ENCODE measurements around the gene PPA1.
"Not testable (repeated sequence)": the region's sequence is repeated elsewhere in the genome, so short reads cannot be mapped to it uniquely, and the experiment has no call there.

Gene PPA1

GRCh38 chr10:70233109-70233938 is at the start of gene PPA1:
Gene PPA1, minus strand, starts transcription at chr10:70233429. Its CDS starts 102 bp downstream, at chr10:70233327.
- DNase-seq, result peak; percentile 96

- no peak for DNase-seq
These were observed 48.4 kb upstream of the PPA1 start for GRCh38 chr10:70281609-70282008.

GRCh38 chr10:70280099-70280498 is 46.9 kb upstream of the PPA1 start:
- no peak for DNase-seq

GRCh38 chr10:70277396-70278030 is 44.3 kb upstream of the PPA1 start:
- no peak for DNase-seq

- DNase-seq, result no peak
These were observed 41.4 kb upstream of the PPA1 start for GRCh38 chr10:70274643-70275042.

GRCh38 chr10:70272925-70273316 is 39.7 kb upstream of the PPA1 start:
- peak; percentile 29 for DNase-seq

GRCh38 chr10:70271996-70272924 is 39.0 kb upstream of the PPA1 start:
- no peak for DNase-seq

- DNase-seq, result no peak
These were observed 37.7 kb upstream of the PPA1 start for GRCh38 chr10:70270952-70271351.

GRCh38 chr10:70269741-70270140 is 36.5 kb upstream of the PPA1 start:
- no peak for DNase-seq

GRCh38 chr10:70268376-70268775 is 35.1 kb upstream of the PPA1 start:
- DNase-seq, result no peak

- no peak for DNase-seq
These were observed 34.1 kb upstream of the PPA1 start for GRCh38 chr10:70267161-70267933.

GRCh38 chr10:70266701-70267100 is 33.5 kb upstream of the PPA1 start:
- DNase-seq, result peak; percentile 10

- DNase-seq, result no peak
These were observed 32.8 kb upstream of the PPA1 start for GRCh38 chr10:70266056-70266455.

GRCh38 chr10:70265032-70265689 is 31.9 kb upstream of the PPA1 start:
- peak; percentile 65 for DNase-seq

- DNase-seq, result no peak
These were observed 27.5 kb upstream of the PPA1 start for GRCh38 chr10:70260734-70261133.

GRCh38 chr10:70260259-70260658 is 27.0 kb upstream of the PPA1 start:
- DNase-seq, result no peak

- DNase-seq, result no peak
These were observed 25.0 kb upstream of the PPA1 start for GRCh38 chr10:70258216-70258615.

- not testable (repeated sequence) for DNase-seq
These were observed 24.6 kb upstream of the PPA1 start for GRCh38 chr10:70257816-70258215.

- no peak for DNase-seq
These were observed 23.2 kb upstream of the PPA1 start for GRCh38 chr10:70256463-70256862.

- no peak for DNase-seq
These were observed 22.4 kb upstream of the PPA1 start for GRCh38 chr10:70255329-70256299.

Data from NCI-H510A treated with DMSO at 0.1 percent for 48 hours (cell line).